SK-MEL-5 (cell line): ENCODE results near the gene ZIC1. TPM values are rescaled to one million over a fixed set of nuclear protein-coding genes. Genes with fewer than 3 reads are reported as not detected.

Source experiments
- DNase-seq: peaks from one replicate; pipeline ENCODE4 v3.0.0-alpha.2; 2016; ENCODE audit warnings: low read depth, low spot score
- in situ Hi-C: cut with HindIII; loops from 2 replicates; pipeline ENCODE4 v1.10.0; 2016; ENCODE audit warnings: low sequenced_read_pairs, high pct_unique_total_duplicates, low pct_unique_long_range_greater_than_20kb
- total RNA-seq: library from RNA; depleted of rRNA; stranded (reverse); fragments of >200 nt; shearing (Covaris generic); gene quantifications from 2 replicates; pipeline ENCODE4 v1.2.3, GENCODE V29; 2014

The ZIC1 gene
- total RNA-seq, 1 experiment from 2014 or later, result 3.8 TPM

DNA sequence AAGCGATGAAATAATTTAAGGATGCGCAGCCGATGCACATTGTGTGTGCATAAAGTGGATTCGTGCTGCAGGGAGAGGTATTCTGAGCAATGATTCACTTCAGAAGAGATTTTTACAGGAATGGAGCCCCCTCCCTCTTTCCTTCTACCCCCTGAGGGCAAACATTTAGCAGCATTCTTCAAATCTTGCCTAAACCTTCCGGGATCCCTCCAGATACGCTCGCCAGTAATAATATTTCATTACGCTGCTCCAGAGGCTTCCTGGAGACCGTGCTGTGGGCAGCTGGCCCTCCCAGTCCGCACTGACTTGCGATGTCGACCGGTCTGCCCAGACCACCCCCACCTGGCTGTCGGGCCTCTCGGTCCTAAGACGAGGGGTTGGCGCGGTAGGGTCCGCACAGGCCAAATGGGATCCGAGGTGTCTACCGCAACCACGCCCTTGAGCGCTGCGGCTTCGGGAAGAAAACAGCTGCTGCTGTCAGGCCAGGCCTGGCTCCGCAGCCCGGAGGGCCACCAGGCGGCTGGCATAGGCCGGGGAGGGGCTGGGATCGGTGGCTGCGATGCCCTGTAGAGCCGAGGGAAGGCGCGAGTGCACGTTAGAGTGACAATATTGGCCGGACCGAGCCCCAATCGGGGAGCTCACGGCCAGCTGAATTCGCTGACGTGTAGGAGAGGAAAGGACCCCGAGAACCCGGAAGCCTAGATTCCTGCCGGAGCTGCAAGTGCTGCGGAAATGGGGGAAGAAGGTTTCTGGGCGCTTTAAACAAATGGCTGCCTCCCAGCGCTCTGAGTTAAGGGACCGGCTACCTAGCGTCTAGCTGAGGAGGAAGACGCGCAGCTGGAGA, 17.2 kb upstream of the ZIC1 start:
- in situ Hi-C loops, result no loop called here
- no peak for DNase-seq

- no peak for DNase-seq
- in situ Hi-C loops, result no loop called here
Observed at GRCh38 chr3:147392625-147392946, 16.6 kb upstream of the ZIC1 start.

DNA sequence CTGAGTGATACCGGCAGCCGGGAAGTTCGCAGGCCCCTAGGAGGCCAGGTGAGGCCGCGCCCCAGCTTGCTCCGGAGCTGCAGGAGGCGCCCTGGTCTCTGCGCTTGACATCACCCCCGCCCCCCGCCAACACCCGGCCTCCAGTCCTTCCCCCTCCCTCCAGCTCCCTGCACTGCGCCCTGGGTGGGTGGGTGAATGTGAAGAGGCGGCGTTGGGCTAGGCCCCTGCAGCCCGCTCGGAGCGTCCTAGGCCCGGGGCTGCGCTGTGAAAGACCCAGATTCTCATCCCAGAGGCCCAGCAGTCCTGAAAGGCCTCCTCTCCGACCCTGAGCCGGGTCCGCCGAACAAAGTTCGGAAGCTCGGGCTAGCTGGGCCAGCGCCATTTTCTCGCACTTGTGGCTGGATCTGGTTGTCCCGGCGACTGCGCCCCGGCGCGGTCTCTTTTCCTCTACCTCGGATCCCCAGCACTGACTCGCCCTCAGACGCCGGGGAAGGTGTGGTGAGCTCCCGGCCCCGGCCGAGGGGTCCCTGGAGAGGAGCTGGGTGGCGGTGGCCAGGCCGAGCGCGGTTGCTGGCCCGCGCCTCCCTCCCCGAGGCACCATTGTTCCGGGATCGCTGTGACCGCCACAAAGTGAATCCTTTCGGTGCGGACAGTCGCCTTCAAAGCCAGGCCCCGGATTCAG, 15.8 kb upstream of the ZIC1 start:
- no peak for DNase-seq

DNA sequence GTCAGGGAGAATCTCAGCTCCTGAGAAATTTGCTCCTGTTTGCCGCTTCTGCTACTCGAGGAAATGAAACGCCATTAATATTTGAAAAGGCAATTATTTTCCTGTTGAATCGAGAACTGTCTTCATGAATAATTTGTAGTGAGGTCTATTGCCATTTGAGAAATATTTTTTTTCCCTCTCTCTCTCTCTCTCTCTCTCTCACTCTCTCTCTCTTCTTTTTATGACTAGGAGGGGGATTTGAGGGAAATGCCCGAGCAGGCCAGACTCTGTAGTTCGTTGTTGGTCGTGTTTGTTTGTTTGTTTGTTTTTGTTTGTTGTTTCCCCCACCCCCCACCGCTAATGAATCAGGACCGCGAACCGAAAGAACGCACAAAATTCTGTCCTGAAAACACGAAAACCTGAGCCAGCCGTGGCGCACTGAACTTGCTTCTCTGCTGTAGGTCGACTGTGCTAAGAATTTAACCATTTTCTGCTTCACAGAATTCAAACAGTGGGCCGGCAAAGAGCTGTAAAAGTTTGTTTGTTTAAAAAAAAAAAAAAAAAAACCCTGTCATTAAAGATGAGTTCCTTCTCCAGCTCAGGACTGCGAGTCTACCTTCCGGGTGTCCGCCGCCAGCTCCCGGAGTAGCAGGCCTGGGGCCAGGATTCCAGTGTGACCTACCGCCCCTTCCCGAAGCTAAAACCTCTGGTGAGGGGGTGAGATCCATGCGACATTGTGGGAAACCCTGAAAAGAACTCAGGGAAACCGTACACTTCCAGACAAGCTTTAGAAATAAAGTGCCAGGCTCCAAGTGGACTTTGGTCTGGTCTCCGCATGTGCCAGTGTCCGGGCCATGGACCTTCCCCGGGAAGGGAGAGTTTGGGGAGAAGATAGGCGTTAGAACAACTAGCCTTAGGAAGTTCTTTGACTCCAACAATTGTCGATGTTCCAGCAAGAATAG, 15.0 kb upstream of the ZIC1 start:
- in situ Hi-C loops, result no loop called here
- DNase-seq, result no peak

More for the DNA sequence above, 15.8 kb upstream of the ZIC1 start:
- in situ Hi-C loops, result no loop called here

DNA sequence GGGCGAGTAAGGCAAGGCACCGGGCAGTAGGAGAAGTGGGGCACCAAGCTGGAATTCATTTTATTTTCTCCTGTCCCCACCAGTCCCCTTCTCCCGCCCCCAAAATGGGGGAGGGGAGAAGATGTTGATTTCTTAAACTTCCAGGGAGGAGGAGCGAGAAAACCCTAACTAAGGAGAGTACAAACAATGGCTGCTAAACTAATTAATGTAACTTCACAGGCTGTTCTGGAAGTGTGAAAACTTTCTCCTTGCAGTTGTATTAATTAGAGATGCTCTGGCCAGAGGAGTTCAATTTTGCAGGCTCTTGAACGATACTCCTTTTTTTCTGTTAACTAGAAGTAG, 14.3 kb upstream of the ZIC1 start:
- no peak for DNase-seq
- in situ Hi-C loops, result no loop called here

DNA sequence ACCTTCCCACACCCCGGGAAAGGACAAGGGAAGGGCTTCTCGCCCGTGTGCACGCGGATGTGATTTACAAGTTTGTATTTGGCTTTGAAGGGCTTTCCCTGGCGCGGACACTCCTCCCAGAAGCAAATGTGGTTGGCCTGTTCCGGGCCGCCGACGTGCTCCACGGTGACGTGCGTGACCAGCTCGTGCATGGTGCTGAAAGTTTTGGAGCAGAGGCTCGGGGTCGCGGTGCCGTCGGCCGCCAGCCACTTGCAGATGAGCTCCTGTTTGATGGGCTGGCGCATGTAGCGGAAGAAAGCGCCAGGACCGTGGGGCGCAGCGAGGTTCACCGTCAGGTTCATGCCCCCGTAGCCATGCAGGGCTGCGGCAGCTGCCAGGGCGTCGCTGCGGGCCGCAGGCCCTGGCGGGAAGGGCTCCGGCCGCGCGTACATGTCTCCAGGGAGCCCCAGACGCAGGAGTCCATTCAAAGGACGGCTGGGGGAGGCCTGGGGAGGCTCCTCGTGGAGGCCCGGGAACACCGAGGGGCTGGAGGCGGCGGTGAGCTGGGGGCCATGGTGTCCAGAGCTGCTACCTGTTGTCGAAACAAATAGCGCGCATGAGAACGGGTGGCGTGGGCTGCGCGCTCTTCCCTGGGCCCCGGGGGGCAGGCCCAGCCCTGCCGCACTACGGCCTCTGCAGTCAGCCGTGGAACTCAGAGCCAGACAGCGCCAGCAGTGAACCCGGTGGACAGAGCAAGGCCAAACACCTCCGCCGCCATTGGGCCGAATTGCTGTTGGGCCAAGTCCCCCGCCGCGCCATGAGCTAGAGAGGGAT, 13.1 kb upstream of the ZIC1 start:
- DNase-seq, result no peak
- in situ Hi-C loops, result no loop called here

GRCh38 chr3:147396712-147397046, 12.5 kb upstream of the ZIC1 start:
- DNase-seq, result no peak
- in situ Hi-C loops, result no loop called here

- DNase-seq, result no peak
- in situ Hi-C loops, result no loop called here
Observed at GRCh38 chr3:147397155-147397874, 11.8 kb upstream of the ZIC1 start.

DNA sequence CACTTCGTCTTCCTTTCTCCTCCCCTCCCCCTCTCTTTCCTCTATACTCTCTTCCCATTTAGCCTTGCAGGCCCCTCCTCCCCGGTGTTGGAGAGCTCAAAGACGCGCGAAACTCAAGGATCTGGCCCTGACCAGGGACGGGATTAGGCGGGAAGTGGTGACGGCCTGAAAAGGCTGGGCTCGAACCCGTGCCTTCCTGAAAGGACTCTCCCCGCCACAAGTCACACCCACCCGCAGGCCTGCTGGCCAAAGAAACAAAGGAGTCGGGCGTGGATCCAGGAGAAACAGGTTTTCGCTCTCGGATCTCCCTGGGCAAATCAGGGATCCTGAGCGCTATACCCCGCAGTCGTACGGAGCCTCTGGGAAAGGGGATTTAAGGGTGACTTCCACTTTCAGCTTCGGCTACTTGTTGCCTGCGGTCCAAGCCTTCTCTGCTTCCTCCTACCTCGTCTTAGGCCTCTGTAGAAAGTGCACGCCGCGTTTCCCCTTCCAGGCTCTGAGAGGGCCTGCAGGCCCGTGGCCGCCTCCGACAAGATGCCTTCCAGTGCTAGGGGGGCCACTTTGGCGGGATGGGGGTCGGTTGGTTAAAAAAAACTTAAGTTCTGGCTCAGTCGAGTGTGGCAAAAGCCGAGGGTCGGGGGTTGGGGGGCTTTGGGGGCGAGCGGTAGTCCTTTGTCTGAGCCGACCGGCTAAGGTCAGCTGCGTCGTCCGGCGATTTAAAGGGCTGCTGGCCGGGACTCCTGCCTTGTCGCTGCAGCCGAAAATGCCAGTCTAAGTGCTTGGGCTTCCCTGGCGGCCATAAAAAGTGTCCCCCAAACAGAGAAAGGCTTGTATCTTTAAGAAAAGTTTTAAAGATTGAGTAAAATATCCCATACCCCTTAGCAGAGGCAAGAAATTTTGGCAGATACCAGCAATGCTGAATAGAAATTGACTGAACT, 11.0 kb upstream of the ZIC1 start:
- no peak for DNase-seq
- in situ Hi-C loops, result no loop called here

GRCh38 chr3:147398813-147399534, 10.2 kb upstream of the ZIC1 start:
- DNase-seq, result no peak
- in situ Hi-C loops, result no loop called here

GRCh38 chr3:147400111-147400510, 9.1 kb upstream of the ZIC1 start:
- no peak for DNase-seq
- in situ Hi-C loops, result no loop called here

- in situ Hi-C loops, result no loop called here
- DNase-seq, result no peak
Observed at GRCh38 chr3:147400999-147401398, 8.2 kb upstream of the ZIC1 start.

GRCh38 chr3:147401421-147401820, 7.7 kb upstream of the ZIC1 start:
- DNase-seq, result no peak
- in situ Hi-C loops, result no loop called here

DNA sequence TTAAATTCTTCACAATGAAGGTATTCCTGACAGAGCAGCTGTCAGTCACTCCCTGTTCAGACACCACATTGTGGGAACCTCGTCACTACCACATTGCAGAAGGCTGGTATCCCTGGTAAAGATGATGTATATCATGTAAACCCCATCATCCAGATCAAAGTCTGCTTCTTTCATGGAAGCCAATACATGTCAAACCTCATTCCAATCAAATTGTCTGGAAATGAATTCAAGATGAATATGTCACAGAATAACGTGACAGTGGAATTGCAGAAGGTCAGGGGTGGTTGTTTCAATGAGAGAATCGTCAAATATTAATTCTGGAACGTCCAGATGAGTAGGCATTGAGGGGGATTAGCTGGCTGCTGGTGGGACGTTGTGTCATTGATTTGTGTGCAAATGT, 7.0 kb upstream of the ZIC1 start:
- in situ Hi-C loops, result no loop called here
- DNase-seq, result no peak

DNA sequence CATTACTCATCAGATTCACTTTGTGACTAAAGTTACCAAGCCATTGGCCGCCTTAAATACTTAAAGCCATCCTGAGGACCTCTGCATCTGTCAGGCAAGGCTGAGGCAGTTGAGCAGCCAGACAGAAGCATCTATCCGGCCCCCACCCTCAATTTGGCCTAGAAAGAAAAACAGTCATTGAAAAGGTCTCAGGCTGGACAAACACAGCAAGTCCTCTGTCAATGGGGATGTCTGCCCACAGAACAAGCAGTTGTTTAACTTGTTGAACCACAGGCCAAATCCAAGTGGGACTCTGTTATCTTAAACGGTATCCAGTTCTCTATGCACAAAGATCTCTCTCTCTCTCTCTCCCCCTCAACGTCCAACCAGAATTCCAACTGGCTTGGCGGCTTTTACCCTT, 5.7 kb upstream of the ZIC1 start:
- in situ Hi-C loops, result no loop called here
- no peak for DNase-seq
